Activated CD8-positive, alpha-beta T cell treated with anti-CD3 and anti-CD28 coated beads for 36 hours (primary cell): ENCODE data around the gene CEBPE. TPM values are rescaled to one million over a fixed set of nuclear protein-coding genes. Genes with fewer than 3 reads are reported as not detected.

Experiments
- ATAC-seq: fragments of 200-7000 bp; cut with Tn5 transposase; one replicate; pipeline ENCODE4 v1.10.0; 2021; ENCODE audit warnings: mild to moderate bottlenecking, moderate library complexity
- CTCF ChIA-PET: fragments of 350-600 bp; sonication (Branson Sonifier 250); formaldehyde crosslinking; loops from one replicate; lab custom pipeline; 2021; ENCODE audit warnings: antibody characterized with exemption; lab: Charles Lee
- POLR2A ChIA-PET: fragments of 350-600 bp; sonication (Branson Sonifier 250); formaldehyde crosslinking; loops from one replicate; lab custom pipeline; 2021; ENCODE audit warnings: antibody characterized with exemption; lab: Charles Lee
- DNase-seq: peaks from one replicate; pipeline ENCODE4 v3.0.0-alpha.2; 2020
- H3K27ac Mint-ChIP-seq: one replicate; pipeline ENCODE4 v1.8.0; 2021; ENCODE audit warnings: mild to moderate bottlenecking, mixed read lengths
- H3K27me3 Mint-ChIP-seq: one replicate; pipeline ENCODE4 v1.8.0; 2021; ENCODE audit warnings: mixed read lengths
- H3K36me3 Mint-ChIP-seq: one replicate; pipeline ENCODE4 v1.8.0; 2021; ENCODE audit warnings: low read depth, mixed read lengths
- H3K4me1 Mint-ChIP-seq: one replicate; pipeline ENCODE4 v1.8.0; 2021; ENCODE audit warnings: low read depth, mixed read lengths
- H3K4me3 Mint-ChIP-seq: one replicate; pipeline ENCODE4 v1.8.0; 2021; ENCODE audit warnings: mild to moderate bottlenecking, moderate library complexity, mixed read lengths
- H3K9me3 Mint-ChIP-seq: one replicate; pipeline ENCODE4 v1.8.0; 2021; ENCODE audit warnings: mixed read lengths
- CTCF ChIP-seq: fragments of 200-600 bp; IDR thresholded peaks from one replicate; pipeline ENCODE4 v1.8.0; 2022; ENCODE audit warnings: antibody characterized with exemption, mild to moderate bottlenecking
- intact Hi-C: fragments of 100-400 bp; cut with micrococcal nuclease; formaldehyde crosslinking; loops from one replicate; pipeline ENCODE4 v1.10.0; 2022
- total RNA-seq, 2 experiments: library from RNA; stranded (reverse); gene quantifications; one replicate each; pipeline ENCODE4 v1.2.3, GENCODE V29; 2021

CEBPE gene
- total RNA-seq, 2 experiments from 2014 or later: 0.27 to 0.34 TPM

GRCh38 chr14:23128969-23129758 is 10.1 kb upstream of the CEBPE start:
- ChIA-PET CTCF (interaction anchor here (1.1 to 13.3 kb wide), 5 partner anchors 8 to 74 kb away, joined by 3 to 290 read pairs (median 5); partner anchors contain the start of gene SLC7A8), POLR2A (interaction anchor here (1.2 kb wide), 1 partner anchor 9 kb away, joined by 3 read pairs; no protein-coding TSS in a partner anchor)
- H3K27ac Mint-ChIP-seq: no peak overlapping the region
- no peaks in the 10 kb centered on the region for H3K9me3 Mint-ChIP-seq
- no peaks in the 10 kb centered on the region for H3K27me3 Mint-ChIP-seq
- H3K4me3 Mint-ChIP-seq: no peak overlapping the region
- intact Hi-C loops: loop anchor here (2.0 kb wide), 1 partner anchor 54 kb away; the partner anchor contains the start of gene SLC7A8
- no peak for DNase-seq
- no peaks in the 10 kb centered on the region for H3K36me3 Mint-ChIP-seq
- no peak for TF ChIP-seq CTCF
- H3K4me1 Mint-ChIP-seq: no peaks in the 10 kb centered on the region
- ATAC-seq: no peak

GRCh38 chr14:23127861-23128260 is 8.8 kb upstream of the CEBPE start:
- Mint-ChIP-seq H3K4me3 (no peak overlapping the region), H3K4me1 (no peaks in the 10 kb centered on the region), H3K36me3 (no peaks in the 10 kb centered on the region), H3K27me3 (no peaks in the 10 kb centered on the region), H3K9me3 (no peaks in the 10 kb centered on the region), H3K27ac (no peak overlapping the region)
- no peak for TF ChIP-seq CTCF
- DNase-seq: no peak
- no peak for ATAC-seq
- ChIA-PET CTCF (interaction anchor here (13.3 kb wide), 1 partner anchor 58 kb away, joined by 290 read pairs; the partner anchor contains the start of gene SLC7A8), POLR2A (no interaction called here)
- intact Hi-C loops: loop anchor here (2.0 kb wide), 1 partner anchor 55 kb away; the partner anchor contains the start of gene SLC7A8

GRCh38 chr14:23126548-23127278 is 7.7 kb upstream of the CEBPE start:
- ChIA-PET CTCF (interaction anchor here (1.5 to 13.3 kb wide), 2 partner anchors 58 to 59 kb away, joined by 4 to 290 read pairs; partner anchors contain the start of gene SLC7A8), POLR2A (no interaction called here)
- H3K9me3 Mint-ChIP-seq: no peaks in the 10 kb centered on the region
- no peaks in the 10 kb centered on the region for H3K27me3 Mint-ChIP-seq
- H3K36me3 Mint-ChIP-seq: no peaks in the 10 kb centered on the region
- H3K4me1 Mint-ChIP-seq: no peaks in the 10 kb centered on the region
- intact Hi-C loops: no loop called here
- no peak for DNase-seq
- ATAC-seq: no peak
- TF ChIP-seq CTCF: no peak
- no peak overlapping the region for H3K27ac Mint-ChIP-seq
- H3K4me3 Mint-ChIP-seq: no peak overlapping the region

GRCh38 chr14:23125933-23126524 is 7.0 kb upstream of the CEBPE start:
- POLR2A ChIA-PET: no interaction called here
- Mint-ChIP-seq H3K27me3 (no peaks in the 10 kb centered on the region), H3K27ac (no peak overlapping the region), H3K4me3 (no peak overlapping the region), H3K9me3 (no peaks in the 10 kb centered on the region), H3K36me3 (no peaks in the 10 kb centered on the region), H3K4me1 (peaks cover 6% of the 10 kb centered on the region)
- intact Hi-C loops: no loop called here
- no peak for TF ChIP-seq CTCF
- DNase-seq: no peak
- no peak for ATAC-seq
- CTCF ChIA-PET: interaction anchor here (1.5 to 13.3 kb wide), 2 partner anchors 57 to 60 kb away, joined by 4 to 290 read pairs; partner anchors contain the start of gene SLC7A8
